Suprapubic skin (tissue), 3 donors: ENCODE data around the gene C16orf86.

ENCODE experiments used
- CTCF ChIP-seq, 2 donors: fragments of 200-600 bp in 1 of 2; fragments of 450-650 bp in 1 of 2; sonication (generic) in 1 of 2; IDR thresholded peaks; one replicate each; pipeline ENCODE4 v1.5.1; 2016 to 2019; ENCODE audit warnings: antibody characterized with exemption in 2 of 2, mild to moderate bottlenecking in 1 of 2, moderate library complexity in 1 of 2
- EP300 ChIP-seq: sonication (generic); formaldehyde crosslinking; IDR thresholded peaks from one replicate; pipeline ENCODE4 v1.6.1; 2017; ENCODE audit warnings: antibody characterized with exemption
- POLR2A ChIP-seq, 2 donors: fragments of 450-650 bp; IDR thresholded peaks; one replicate each; pipeline ENCODE4 v1.6.1; 2017; ENCODE audit warnings: antibody characterized with exemption in 2 of 2, mild to moderate bottlenecking in 2 of 2, moderate library complexity in 2 of 2

DNA sequence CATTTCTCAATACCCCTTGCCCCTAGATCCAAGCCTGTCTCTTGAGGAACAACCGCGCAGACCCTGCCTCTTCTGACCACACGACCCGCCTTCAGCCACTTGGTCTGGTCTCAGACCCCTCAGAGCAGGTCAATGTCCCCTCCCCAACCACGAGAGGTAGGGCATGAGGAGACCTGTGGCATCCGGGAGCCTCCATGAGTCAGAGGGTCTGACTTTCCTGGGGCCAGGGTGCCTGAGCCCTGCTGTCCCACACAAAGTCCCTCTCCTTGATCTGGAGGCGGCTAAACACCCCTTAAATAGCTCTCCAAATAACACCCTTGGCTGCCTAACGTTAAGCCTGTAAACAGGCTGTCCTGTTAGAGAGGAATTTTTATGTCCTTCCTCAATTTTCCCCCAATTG, 16.6 kb upstream of the C16orf86 start:
- TF ChIP-seq CTCF (IDR thresholded peaks at IDR 0.05) = no peak
- TF ChIP-seq POLR2A (IDR thresholded peaks at IDR 0.05) = no peak
- no peak for TF ChIP-seq EP300
